D721Med (cell line): Measurements from ENCODE around the gene MAPK8IP1.

Experiments
- DNase-seq: peaks from one replicate; pipeline ENCODE4 v3.0.0; 2011; ENCODE audit warnings: low spot score; ENCODE audit not compliant: insufficient read length
- FAIRE-seq: peaks from 2 replicates; lab custom pipeline; 2011; peaks lifted over from hg19 to GRCh38; lab: Jason Lieb, UNC
- TF ChIP-seq, protein P1 (sequence below): IDR thresholded peaks from 2 replicates; pipeline ENCODE4 v1.5.1; 2012; ENCODE audit warnings: mild to moderate bottlenecking, control low read depth; ENCODE audit not compliant: insufficient read depth; ENCODE audit errors: missing control alignments

Gene MAPK8IP1

DNA sequence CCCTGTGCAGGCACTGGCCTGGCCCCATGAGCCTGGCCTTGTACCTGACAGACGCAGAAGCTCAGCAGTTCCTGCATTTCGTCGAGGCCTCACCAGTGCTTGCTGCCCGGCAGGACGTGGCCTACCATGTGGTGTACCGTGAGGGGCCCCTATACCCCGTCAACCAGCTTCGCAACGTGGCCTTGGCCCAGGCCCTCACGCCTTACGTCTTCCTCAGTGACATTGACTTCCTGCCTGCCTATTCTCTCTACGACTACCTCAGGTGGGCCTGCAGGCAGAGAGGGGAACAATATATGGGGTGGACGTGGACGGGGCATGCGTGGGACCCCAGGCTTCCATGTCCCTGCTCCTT, 41.9 kb downstream of the MAPK8IP1 start:
- DNase-seq (peak; percentile 13), FAIRE-seq (no peak)
- TF ChIP-seq, protein P1, sequence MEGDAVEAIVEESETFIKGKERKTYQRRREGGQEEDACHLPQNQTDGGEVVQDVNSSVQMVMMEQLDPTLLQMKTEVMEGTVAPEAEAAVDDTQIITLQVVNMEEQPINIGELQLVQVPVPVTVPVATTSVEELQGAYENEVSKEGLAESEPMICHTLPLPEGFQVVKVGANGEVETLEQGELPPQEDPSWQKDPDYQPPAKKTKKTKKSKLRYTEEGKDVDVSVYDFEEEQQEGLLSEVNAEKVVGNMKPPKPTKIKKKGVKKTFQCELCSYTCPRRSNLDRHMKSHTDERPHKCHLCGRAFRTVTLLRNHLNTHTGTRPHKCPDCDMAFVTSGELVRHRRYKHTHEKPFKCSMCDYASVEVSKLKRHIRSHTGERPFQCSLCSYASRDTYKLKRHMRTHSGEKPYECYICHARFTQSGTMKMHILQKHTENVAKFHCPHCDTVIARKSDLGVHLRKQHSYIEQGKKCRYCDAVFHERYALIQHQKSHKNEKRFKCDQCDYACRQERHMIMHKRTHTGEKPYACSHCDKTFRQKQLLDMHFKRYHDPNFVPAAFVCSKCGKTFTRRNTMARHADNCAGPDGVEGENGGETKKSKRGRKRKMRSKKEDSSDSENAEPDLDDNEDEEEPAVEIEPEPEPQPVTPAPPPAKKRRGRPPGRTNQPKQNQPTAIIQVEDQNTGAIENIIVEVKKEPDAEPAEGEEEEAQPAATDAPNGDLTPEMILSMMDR, result no peak

DNA sequence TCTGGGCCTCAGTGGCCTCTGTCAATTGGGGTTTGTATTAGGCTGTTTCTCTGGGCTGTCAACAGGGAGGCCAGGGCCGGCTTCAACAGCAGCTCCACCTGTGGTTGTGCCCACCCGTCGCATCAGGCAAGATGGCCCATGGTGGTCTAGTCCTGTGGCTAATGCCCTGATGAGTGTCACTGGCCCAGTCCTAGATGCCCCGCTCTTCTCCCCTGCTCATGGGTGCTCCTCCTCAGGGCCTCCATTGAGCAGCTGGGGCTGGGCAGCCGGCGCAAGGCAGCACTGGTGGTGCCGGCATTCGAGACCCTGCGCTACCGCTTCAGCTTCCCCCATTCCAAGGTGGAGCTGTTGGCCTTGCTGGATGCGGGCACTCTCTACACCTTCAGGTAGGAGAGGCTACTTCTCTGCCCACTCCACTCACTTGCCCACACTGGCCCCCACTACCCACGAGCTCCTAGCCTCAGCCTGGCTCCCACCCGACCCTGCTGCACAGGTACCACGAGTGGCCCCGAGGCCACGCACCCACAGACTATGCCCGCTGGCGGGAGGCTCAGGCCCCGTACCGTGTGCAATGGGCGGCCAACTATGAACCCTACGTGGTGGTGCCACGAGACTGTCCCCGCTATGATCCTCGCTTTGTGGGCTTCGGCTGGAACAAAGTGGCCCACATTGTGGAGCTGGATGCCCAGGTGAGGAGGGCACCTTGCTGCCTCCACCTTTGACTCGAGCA, 42.4 kb downstream of the MAPK8IP1 start:
- DNase-seq, result peak; percentile 17
- FAIRE-seq, result no peak
- TF ChIP-seq, protein P1, result no peak

DNA sequence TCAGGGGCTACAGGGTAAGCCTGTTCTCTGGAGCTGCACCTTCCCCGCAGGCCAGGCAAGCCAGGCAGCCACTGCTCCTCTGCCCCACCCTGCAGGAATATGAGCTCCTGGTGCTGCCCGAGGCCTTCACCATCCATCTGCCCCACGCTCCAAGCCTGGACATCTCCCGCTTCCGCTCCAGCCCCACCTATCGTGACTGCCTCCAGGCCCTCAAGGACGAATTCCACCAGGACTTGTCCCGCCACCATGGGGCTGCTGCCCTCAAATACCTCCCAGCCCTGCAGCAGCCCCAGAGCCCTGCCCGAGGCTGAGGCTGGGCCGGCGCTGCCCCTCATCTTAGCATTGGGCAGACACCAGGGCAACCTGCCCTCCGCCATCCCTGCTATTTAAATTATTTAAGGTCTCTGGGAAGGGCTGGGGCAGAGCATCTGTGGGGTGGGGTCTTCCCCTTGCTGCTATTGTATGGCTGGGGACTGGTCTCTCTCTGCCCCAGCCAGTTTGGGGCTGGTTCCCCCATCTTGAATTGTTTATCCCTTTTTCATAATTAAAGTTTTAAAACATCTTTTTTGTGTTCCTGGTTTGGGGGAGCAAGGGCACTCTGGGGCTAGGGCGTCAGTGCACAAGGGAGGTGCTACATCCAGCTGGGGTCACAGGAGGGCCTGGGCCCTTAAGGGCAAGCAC, 43.2 kb downstream of the MAPK8IP1 start:
- FAIRE-seq (no peak), DNase-seq (peak; percentile 19)
- TF ChIP-seq, protein P1, result no peak

DNA sequence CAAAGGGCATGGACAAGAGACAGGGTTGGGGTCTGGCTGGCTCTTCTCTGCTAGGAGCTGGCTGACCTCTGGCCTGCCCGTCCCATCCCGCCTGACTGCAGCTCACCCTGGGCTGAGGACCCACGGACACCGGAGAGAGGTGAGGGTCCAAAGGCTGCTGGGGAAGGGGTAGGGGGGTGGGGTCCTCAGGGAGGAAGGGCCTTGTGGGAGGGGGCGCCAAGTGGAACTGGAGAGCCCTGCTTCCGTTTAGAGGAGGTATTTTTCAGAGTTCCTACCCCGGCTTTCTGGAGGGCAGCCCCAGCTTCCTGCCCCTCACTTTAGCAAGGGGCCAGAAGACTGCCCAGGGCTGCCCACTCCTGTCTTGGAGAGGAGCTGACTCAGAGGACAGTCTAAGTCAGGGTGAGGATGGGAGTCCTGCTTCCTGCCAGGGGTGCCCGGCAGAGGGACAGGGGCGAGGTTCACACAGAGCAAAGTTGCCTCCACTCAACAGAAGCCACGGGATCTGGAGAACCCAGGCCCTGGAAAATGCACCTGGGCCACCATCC, 44.1 kb downstream of the MAPK8IP1 start:
- FAIRE-seq (no peak), DNase-seq (peak; percentile 16)
- TF ChIP-seq, protein P1, result no peak

DNA sequence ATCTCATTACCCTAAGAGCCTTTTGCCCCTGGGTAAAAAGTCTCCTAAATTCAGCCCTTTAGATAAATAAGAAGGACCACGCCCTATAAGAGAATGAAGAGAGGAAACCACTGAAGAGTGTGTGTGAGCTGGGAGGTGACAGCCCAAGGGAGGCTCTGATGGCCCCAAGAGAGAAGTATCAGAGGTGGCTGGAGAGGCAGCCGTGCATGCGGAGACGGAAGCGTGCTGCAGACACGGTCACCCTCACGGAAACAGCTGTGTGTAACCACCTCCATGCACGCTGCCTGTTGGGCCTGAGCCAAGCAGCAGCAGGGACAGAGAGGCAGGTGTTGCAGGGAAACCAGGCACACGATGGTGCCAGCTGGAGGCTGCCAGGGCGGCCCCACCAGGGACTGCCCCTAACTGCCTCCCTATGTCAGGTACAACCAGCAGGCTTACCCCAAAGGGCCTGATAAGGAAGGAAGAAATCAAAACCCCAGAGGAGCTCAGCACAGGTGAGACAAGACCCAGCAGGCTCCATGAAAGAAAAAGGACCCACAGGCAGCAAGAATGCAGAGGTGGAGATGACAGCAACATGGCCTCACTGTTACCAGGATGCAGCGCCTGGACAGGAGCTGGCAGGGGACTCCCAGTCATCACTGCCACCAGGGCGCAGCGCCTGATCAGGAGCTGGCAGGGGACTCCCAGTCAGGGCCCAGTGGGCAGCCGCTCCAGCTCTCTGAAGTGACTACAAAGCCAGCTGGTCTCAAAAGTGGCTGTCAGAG, 44.8 kb downstream of the MAPK8IP1 start:
- FAIRE-seq, result no peak
- peak; percentile 6 for DNase-seq
- TF ChIP-seq, protein P1, result no peak

DNA sequence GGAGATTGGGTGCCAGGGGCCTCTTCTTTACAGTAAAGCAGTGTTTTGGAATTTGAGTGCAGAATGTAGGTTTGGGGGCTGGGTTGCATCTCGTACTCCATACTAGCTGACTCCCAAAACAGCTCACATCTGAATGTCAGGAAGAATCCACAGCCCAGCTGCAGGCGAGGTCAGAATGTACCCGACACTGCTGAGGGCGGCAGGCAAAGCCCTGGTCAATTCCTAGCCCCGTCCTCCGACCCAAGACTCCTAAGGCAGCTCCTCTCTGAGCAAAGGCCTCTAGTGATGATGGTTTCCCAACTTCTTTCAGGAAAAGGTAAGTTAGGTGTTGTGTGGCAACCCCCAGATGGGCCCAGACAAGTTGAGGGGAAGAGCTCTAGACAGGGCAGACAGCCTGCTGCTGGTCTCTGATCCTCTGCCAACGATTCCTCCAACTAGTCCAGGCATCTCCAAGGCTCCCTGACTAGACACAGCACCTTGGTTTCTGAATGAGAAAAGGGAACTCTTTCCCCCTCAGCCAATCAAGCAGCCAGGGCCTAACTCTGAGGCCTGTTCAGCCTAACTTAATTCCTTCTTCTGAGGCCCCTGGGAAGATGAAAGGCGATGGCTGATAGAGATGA, 45.6 kb downstream of the MAPK8IP1 start:
- DNase-seq (no peak), FAIRE-seq (no peak)
- TF ChIP-seq, protein P1, result no peak
